Upper lobe of right lung (tissue), 1 donor: Measurements from ENCODE around the gene MNS1. TPM values are rescaled to one million over a fixed set of nuclear protein-coding genes. Genes with fewer than 3 reads are reported as not detected.

Experiments used
- ATAC-seq: fragments of 200-7000 bp; cut with Tn5 transposase; one replicate; pipeline ENCODE4 v1.9.1; 2020; ENCODE audit warnings: mild to moderate bottlenecking, moderate library complexity
- DNase-seq: peaks from one replicate; pipeline ENCODE4 v3.0.0-alpha.2; 2020
- H3K27ac ChIP-seq: fragments of 200-600 bp; one replicate; pipeline ENCODE4 v1.8.0; 2022
- H3K27me3 ChIP-seq: fragments of 200-600 bp; one replicate; pipeline ENCODE4 v1.8.0; 2022; ENCODE audit warnings: mild to moderate bottlenecking
- H3K36me3 ChIP-seq: fragments of 200-600 bp; one replicate; pipeline ENCODE4 v1.8.0; 2022
- H3K4me1 ChIP-seq: fragments of 200-600 bp; one replicate; pipeline ENCODE4 v1.8.0; 2022
- H3K4me3 ChIP-seq: fragments of 200-600 bp; one replicate; pipeline ENCODE4 v1.8.0; 2022; ENCODE audit warnings: mild to moderate bottlenecking
- H3K9me3 ChIP-seq: fragments of 200-600 bp; one replicate; pipeline ENCODE4 v1.8.0; 2022
- CTCF ChIP-seq: fragments of 200-600 bp; IDR thresholded peaks from one replicate; pipeline ENCODE4 v1.8.0; 2022; ENCODE audit warnings: antibody characterized with exemption
- intact Hi-C: fragments of 100-400 bp; cut with DNase I; formaldehyde crosslinking; loops from one replicate; pipeline ENCODE4 v1.11.0; 2022
- total RNA-seq: library from RNA; stranded (reverse); fragmentation: NEBNext Ultra II Directional; extraction: Animal tissue kit (Norgen Biotek cat#: 25700); gene quantifications from one replicate; pipeline ENCODE4 v1.2.1, GENCODE V29; 2021
- donor health status: DM: no; HTN: yes; CAD: no; lungs with severe emphysema.

Gene MNS1
- total RNA-seq, 1 donor from 2014 or later: 0.58 TPM

- Histone ChIP-seq H3K27me3 (no peaks in the 10 kb centered on the region), H3K27ac (no peak overlapping the region), H3K4me1 (no peaks in the 10 kb centered on the region), H3K9me3 (no peaks in the 10 kb centered on the region), H3K36me3 (no peaks in the 10 kb centered on the region), H3K4me3 (no peak overlapping the region)
- ATAC-seq (no peak), DNase-seq (no peak)
- TF ChIP-seq CTCF: no peak
- intact Hi-C loops: no loop called here
These were observed 71.7 kb downstream of the MNS1 start for GRCh38 chr15:56393277-56393676.

GRCh38 chr15:56390739-56391267, 74.1 kb downstream of the MNS1 start:
- Histone ChIP-seq H3K27ac (no peak overlapping the region), H3K9me3 (no peaks in the 10 kb centered on the region), H3K36me3 (no peaks in the 10 kb centered on the region), H3K4me1 (no peaks in the 10 kb centered on the region), H3K4me3 (no peak overlapping the region), H3K27me3 (no peaks in the 10 kb centered on the region)
- intact Hi-C loops: no loop called here
- ATAC-seq: no peak
- no peak for DNase-seq
- TF ChIP-seq CTCF: no peak

- H3K36me3 ChIP-seq: no peaks in the 10 kb centered on the region
- intact Hi-C loops: no loop called here
- no peak overlapping the region for H3K27ac ChIP-seq
- no peaks in the 10 kb centered on the region for H3K4me1 ChIP-seq
- ATAC-seq (no peak), DNase-seq (no peak)
- no peak overlapping the region for H3K4me3 ChIP-seq
- no peaks in the 10 kb centered on the region for H3K27me3 ChIP-seq
- TF ChIP-seq CTCF: no peak
- H3K9me3 ChIP-seq: no peaks in the 10 kb centered on the region
These were observed 79.0 kb downstream of the MNS1 start for GRCh38 chr15:56385908-56386307.

- no peaks in the 10 kb centered on the region for H3K27me3 ChIP-seq
- no peak for ATAC-seq
- DNase-seq: no peak
- no peaks in the 10 kb centered on the region for H3K36me3 ChIP-seq
- H3K4me1 ChIP-seq: no peaks in the 10 kb centered on the region
- H3K4me3 ChIP-seq: no peak overlapping the region
- no peak overlapping the region for H3K27ac ChIP-seq
- no peak for TF ChIP-seq CTCF
- intact Hi-C loops: no loop called here
- no peaks in the 10 kb centered on the region for H3K9me3 ChIP-seq
These were observed 81.9 kb downstream of the MNS1 start for GRCh38 chr15:56383010-56383409.

Other genes starting within 250 kb of the MNS1 start
- 15.7 TPM for gene RFX7, start 221.3 kb downstream of the MNS1 start, total RNA-seq
- 7.0 TPM for gene TEX9, start 99.7 kb downstream of the MNS1 start, total RNA-seq